Type B pancreatic cell (in vitro differentiated cells): ENCODE data around the gene MAP4K3. TPM values are rescaled to one million over a fixed set of nuclear protein-coding genes. Genes with fewer than 3 reads are reported as not detected.

ENCODE experiments used
- DNase-seq: peaks from one replicate; pipeline ENCODE4 v3.0.0; 2021; ENCODE audit warnings: mixed read lengths; ENCODE audit not compliant: unreplicated experiment; ENCODE audit errors: extremely low spot score
- H3K27ac Mint-ChIP-seq: 2 replicates; pipeline ENCODE4 v1.8.0; 2021; ENCODE audit warnings: mild to moderate bottlenecking, mixed read lengths
- H3K27me3 Mint-ChIP-seq: 2 replicates; pipeline ENCODE4 v1.8.0; 2021; ENCODE audit warnings: mixed read lengths
- H3K36me3 Mint-ChIP-seq: 2 replicates; pipeline ENCODE4 v1.8.0; 2021; ENCODE audit warnings: mixed read lengths
- H3K4me1 Mint-ChIP-seq: one replicate; pipeline ENCODE4 v1.8.0; 2021; ENCODE audit warnings: mixed read lengths; ENCODE audit not compliant: unreplicated experiment
- H3K4me3 Mint-ChIP-seq: 2 replicates; pipeline ENCODE4 v1.8.0; 2021; ENCODE audit warnings: mild to moderate bottlenecking, mixed read lengths
- H3K9me3 Mint-ChIP-seq: 2 replicates; pipeline ENCODE4 v1.8.0; 2021; ENCODE audit warnings: mixed read lengths
- total RNA-seq: library from RNA; stranded (reverse); gene quantifications from 2 replicates; pipeline ENCODE4 v1.2.1, GENCODE V29; 2021; ENCODE audit warnings: low replicate concordance
- TF ChIP-seq, protein P1 (sequence below): fragments of 200-600 bp; sonication (generic); conservative IDR thresholded peaks from 2 replicates; pipeline ENCODE4 v1.5.0; 2021; ENCODE audit warnings: antibody characterized with exemption, mild to moderate bottlenecking

MAP4K3 gene
- total RNA-seq, 1 donor from 2014 or later = 49.0 TPM

DNA sequence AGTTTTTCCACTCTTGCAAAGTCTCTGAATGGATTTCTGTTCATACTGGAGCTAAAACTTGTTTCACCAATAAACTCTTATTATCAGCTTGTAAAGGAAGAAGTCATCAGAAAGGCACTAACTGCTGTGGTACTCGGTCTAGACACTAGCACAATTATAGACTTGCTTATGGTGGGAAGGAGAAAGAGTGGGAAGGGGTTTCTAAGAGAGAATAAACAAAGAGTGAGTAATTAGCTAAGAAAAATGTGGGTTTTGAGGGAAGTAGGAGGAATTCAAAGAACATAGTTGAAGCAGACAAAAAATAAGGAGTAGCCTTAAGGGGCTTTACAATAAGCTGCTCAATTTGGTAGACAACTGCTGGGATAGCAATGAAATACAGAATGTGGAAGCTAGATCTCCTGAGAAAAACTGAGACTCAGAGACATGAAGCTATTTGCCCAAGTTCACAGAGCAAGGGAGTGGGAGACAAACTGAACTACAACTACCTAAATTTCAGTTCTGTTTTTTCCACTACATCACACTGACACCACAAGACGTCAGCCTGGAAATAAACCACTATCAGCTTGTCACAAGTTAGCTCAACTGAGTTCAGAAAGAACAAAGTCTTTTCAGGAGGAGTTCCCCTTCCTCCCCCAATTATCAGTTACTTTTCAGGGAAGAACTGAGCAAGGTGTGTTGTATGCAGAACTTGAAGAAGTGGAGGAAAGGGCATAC is 59.7 kb downstream of the MAP4K3 start:
- no peak overlapping the region for H3K4me3 Mint-ChIP-seq
- DNase-seq = no peak
- no peak overlapping the region for H3K27ac Mint-ChIP-seq
- peaks cover 34% of the 10 kb centered on the region for H3K36me3 Mint-ChIP-seq
- TF ChIP-seq, protein P1, sequence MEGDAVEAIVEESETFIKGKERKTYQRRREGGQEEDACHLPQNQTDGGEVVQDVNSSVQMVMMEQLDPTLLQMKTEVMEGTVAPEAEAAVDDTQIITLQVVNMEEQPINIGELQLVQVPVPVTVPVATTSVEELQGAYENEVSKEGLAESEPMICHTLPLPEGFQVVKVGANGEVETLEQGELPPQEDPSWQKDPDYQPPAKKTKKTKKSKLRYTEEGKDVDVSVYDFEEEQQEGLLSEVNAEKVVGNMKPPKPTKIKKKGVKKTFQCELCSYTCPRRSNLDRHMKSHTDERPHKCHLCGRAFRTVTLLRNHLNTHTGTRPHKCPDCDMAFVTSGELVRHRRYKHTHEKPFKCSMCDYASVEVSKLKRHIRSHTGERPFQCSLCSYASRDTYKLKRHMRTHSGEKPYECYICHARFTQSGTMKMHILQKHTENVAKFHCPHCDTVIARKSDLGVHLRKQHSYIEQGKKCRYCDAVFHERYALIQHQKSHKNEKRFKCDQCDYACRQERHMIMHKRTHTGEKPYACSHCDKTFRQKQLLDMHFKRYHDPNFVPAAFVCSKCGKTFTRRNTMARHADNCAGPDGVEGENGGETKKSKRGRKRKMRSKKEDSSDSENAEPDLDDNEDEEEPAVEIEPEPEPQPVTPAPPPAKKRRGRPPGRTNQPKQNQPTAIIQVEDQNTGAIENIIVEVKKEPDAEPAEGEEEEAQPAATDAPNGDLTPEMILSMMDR = no peak
- peaks cover 13% of the 10 kb centered on the region for H3K9me3 Mint-ChIP-seq
- peaks cover 30% of the 10 kb centered on the region for H3K4me1 Mint-ChIP-seq
- H3K27me3 Mint-ChIP-seq = no peaks in the 10 kb centered on the region

DNA sequence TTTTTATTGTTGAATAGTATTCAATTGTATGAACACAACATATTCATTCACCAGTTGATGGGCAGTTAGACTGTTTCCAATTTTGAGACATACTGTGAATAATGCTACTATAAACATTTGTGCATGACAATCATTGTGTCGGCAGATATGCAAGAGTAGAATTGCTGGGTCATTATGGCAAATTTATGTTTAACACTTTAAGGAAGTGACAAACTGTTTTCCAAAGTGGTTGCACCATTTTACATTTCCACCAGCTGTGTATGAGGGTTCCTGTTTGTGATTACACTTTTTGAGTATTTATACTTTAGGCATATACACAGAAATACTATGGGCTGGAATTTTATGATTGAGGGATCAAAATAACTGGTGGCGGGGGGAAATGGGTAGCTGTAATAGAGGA is 61.2 kb downstream of the MAP4K3 start:
- Mint-ChIP-seq H3K36me3 (peaks cover 39% of the 10 kb centered on the region), H3K4me1 (peaks cover 17% of the 10 kb centered on the region), H3K9me3 (peaks cover 13% of the 10 kb centered on the region), H3K4me3 (no peak overlapping the region), H3K27ac (no peak overlapping the region), H3K27me3 (no peaks in the 10 kb centered on the region)
- no peak for DNase-seq
- TF ChIP-seq, protein P1 = no peak

DNA sequence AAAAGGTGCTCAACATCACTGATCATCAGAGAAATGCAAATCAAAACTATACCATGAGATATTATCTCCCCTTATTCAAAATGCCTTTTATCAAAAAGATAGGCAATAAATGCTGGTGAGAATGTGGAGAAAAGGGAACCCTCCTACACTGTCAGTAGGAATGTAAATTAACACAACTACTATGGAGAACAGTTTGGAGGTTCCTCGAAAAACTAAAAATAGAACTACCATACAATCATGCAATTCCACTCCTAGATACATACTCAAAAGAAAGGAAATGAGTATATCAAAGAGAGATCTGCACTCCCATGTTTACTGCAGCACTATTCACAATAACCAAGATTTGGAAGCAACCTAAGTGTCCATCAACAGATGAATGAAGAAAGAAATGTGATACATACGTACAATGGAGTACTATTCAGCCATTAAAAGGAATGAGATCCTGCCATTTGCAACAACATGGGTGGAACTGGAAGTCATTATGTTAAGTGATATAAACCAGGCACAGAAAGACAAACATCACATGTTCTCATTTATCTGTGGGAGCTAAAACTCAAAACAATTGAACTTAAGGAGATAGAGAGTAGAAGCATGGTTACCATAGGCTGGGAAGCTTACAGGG is 63.8 kb downstream of the MAP4K3 start:
- Mint-ChIP-seq H3K9me3 (peaks cover 13% of the 10 kb centered on the region), H3K4me1 (peaks cover 8% of the 10 kb centered on the region), H3K27ac (no peak overlapping the region), H3K36me3 (peaks cover 50% of the 10 kb centered on the region), H3K4me3 (no peak overlapping the region), H3K27me3 (no peaks in the 10 kb centered on the region)
- TF ChIP-seq, protein P1 = no peak
- DNase-seq = no peak

- peaks cover 10% of the 10 kb centered on the region for H3K9me3 Mint-ChIP-seq
- peaks cover 51% of the 10 kb centered on the region for H3K36me3 Mint-ChIP-seq
- H3K27ac Mint-ChIP-seq = no peak overlapping the region
- DNase-seq = no peak
- H3K4me3 Mint-ChIP-seq = no peak overlapping the region
- no peaks in the 10 kb centered on the region for H3K4me1 Mint-ChIP-seq
- no peaks in the 10 kb centered on the region for H3K27me3 Mint-ChIP-seq
- TF ChIP-seq, protein P1 = no peak
Measured at GRCh38 chr2:39370101-39370500, 67.0 kb downstream of the MAP4K3 start.

- no peak overlapping the region for H3K27ac Mint-ChIP-seq
- TF ChIP-seq, protein P1 = no peak
- H3K4me1 Mint-ChIP-seq = no peaks in the 10 kb centered on the region
- H3K4me3 Mint-ChIP-seq = no peak overlapping the region
- no peaks in the 10 kb centered on the region for H3K27me3 Mint-ChIP-seq
- DNase-seq = no peak
- peaks cover 47% of the 10 kb centered on the region for H3K36me3 Mint-ChIP-seq
- H3K9me3 Mint-ChIP-seq = peaks cover 10% of the 10 kb centered on the region
Measured at GRCh38 chr2:39368846-39369245, 68.2 kb downstream of the MAP4K3 start.
